A549 (cell line): ENCODE measurements around the gene MIA3. TPM values are rescaled to one million over a fixed set of nuclear protein-coding genes. Genes with fewer than 3 reads are reported as not detected.

Experiments used
- ATAC-seq, 2 experiments: fragments of 200-7000 bp in 1 of 2; fragments of >200 bp in 1 of 2; cut with Nextera tagmentation in 1 of 2; cut with Tn5 transposase in 1 of 2; 3 replicates each; pipeline versions ENCODE4 v1.8.0 to v1.9.1; 2018 to 2020; ENCODE audit warnings: mild to moderate bottlenecking in 1 of 2, moderate library complexity in 1 of 2
- CTCF ChIA-PET: fragments of 300-600 bp; sonication (Branson Sonifier 250); formaldehyde crosslinking; extraction: SDS; loops from one replicate; lab custom pipeline; 2021; ENCODE audit warnings: antibody characterized with exemption, inconsistent platforms; lab: Yijun Ruan, JAX
- POLR2A ChIA-PET: fragments of 350-600 bp; formaldehyde crosslinking; extraction: SDS; loops from one replicate; lab custom pipeline; 2021; ENCODE audit warnings: antibody characterized with exemption, inconsistent platforms; lab: Yijun Ruan, JAX
- DNase-seq, 2 experiments: peaks; one replicate each; pipeline versions ENCODE4 v3.0.0 to v3.0.0-alpha.2; 2011 to 2016; ENCODE audit warnings: low read depth in 1 of 2, low spot score in 1 of 2
- FAIRE-seq: peaks from 2 replicates; lab custom pipeline; 2011; peaks lifted over from hg19 to GRCh38; lab: Jason Lieb, UNC
- H3K27ac ChIP-seq, 2 experiments: fragments of >200 bp; sonication (Bioruptor Twin); formaldehyde crosslinking; 3 replicates each; pipeline ENCODE4 v1.5.1; 2016 to 2017
- H3K4me1 ChIP-seq: fragments of >200 bp; sonication (Bioruptor Twin); formaldehyde crosslinking; 3 replicates; pipeline ENCODE4 v1.6.1; 2016
- H3K4me2 ChIP-seq: fragments of >200 bp; sonication (Bioruptor Twin); formaldehyde crosslinking; 3 replicates; pipeline ENCODE4 v1.6.1; 2016
- H3K4me3 ChIP-seq: fragments of >200 bp; sonication (Bioruptor Twin); formaldehyde crosslinking; 3 replicates; pipeline ENCODE4 v1.5.1; 2016
- H3K9me3 ChIP-seq: fragments of >200 bp; sonication (Bioruptor Twin); formaldehyde crosslinking; 3 replicates; pipeline ENCODE4 v1.6.1; 2016
- ATOH8 ChIP-seq: fragments of 250-450 bp; sonication (Bioruptor Pico); IDR thresholded peaks from 2 replicates; pipeline ENCODE4 v1.5.0; 2020; ENCODE audit warnings: low read depth, mild to moderate bottlenecking, moderate library complexity
- CBX8 ChIP-seq: fragments of 200-600 bp; sonication (generic); IDR thresholded peaks from 2 replicates; pipeline ENCODE4 v1.6.1; 2016
- CHD2 ChIP-seq: fragments of 150-350 bp; IDR thresholded peaks from 2 replicates; pipeline ENCODE4 v1.6.1; 2014; ENCODE audit warnings: low read length; ENCODE audit not compliant: partially characterized antibody
- FOSB ChIP-seq: fragments of 250-450 bp; sonication (Bioruptor Pico); IDR thresholded peaks from 2 replicates; pipeline ENCODE4 v1.5.0; 2020; ENCODE audit warnings: mild to moderate bottlenecking, moderate library complexity
- FOXS1 ChIP-seq: fragments of 250-450 bp; sonication (Bioruptor Pico); IDR thresholded peaks from 2 replicates; pipeline ENCODE4 v1.5.0; 2020; ENCODE audit warnings: mild to moderate bottlenecking, moderate library complexity
- GATA3 ChIP-seq: IDR thresholded peaks from 2 replicates; pipeline ENCODE4 v1.6.1; 2012; ENCODE audit warnings: borderline replicate concordance
- HES2 ChIP-seq: fragments of >200 bp; sonication (Bioruptor Twin); formaldehyde crosslinking; IDR thresholded peaks from 2 replicates; pipeline ENCODE4 v1.6.1; 2016
- HOXB5 ChIP-seq: fragments of 250-450 bp; sonication (Bioruptor Pico); IDR thresholded peaks from 2 replicates; pipeline ENCODE4 v1.5.0; 2020; ENCODE audit warnings: mild to moderate bottlenecking, moderate library complexity
- JUN ChIP-seq, 2 experiments: fragments of >200 bp; sonication (Bioruptor Twin); formaldehyde crosslinking; IDR thresholded peaks; 2 replicates in 1 of 2; 3 replicates in 1 of 2; pipeline ENCODE4 v1.6.1; 2016 to 2017
- KDM1A ChIP-seq: fragments of 200-600 bp; sonication (generic); IDR thresholded peaks from 2 replicates; pipeline ENCODE4 v1.6.1; 2016; ENCODE audit warnings: low read depth, mild to moderate bottlenecking
- MAX ChIP-seq: IDR thresholded peaks from 2 replicates; pipeline ENCODE4 v1.6.1; 2012
- MYC ChIP-seq: IDR thresholded peaks from 2 replicates; pipeline ENCODE4 v1.6.1; 2012; ENCODE audit warnings: mild to moderate bottlenecking, inconsistent platforms, low read length, improper control_type of control experiment, borderline replicate concordance
- NPAS2 ChIP-seq: fragments of 250-450 bp; sonication (Bioruptor Pico); IDR thresholded peaks from 2 replicates; pipeline ENCODE4 v1.8.0; 2022; ENCODE audit warnings: mild to moderate bottlenecking, moderate library complexity, borderline replicate concordance
- PBX3 ChIP-seq: IDR thresholded peaks from 2 replicates; pipeline ENCODE4 v1.6.1; 2012
- PHF8 ChIP-seq: fragments of 200-600 bp; sonication (generic); IDR thresholded peaks from 2 replicates; pipeline ENCODE4 v1.6.1; 2016; ENCODE audit warnings: low read depth, mild to moderate bottlenecking, antibody characterized with exemption, moderate library complexity, borderline replicate concordance
- RNF2 ChIP-seq: fragments of 200-600 bp; sonication (generic); IDR thresholded peaks from 2 replicates; pipeline ENCODE4 v1.6.1; 2016; ENCODE audit warnings: low read depth, mild to moderate bottlenecking, antibody characterized with exemption, moderate library complexity, borderline replicate concordance
- SREBF2 ChIP-seq: fragments of 450-650 bp; IDR thresholded peaks from 2 replicates; pipeline ENCODE4 v1.6.1; 2014; ENCODE audit warnings: mild to moderate bottlenecking, moderate library complexity
- USF2 ChIP-seq: fragments of 450-650 bp; IDR thresholded peaks from 2 replicates; pipeline ENCODE4 v1.6.1; 2014; ENCODE audit warnings: antibody characterized with exemption
- ZFP36 ChIP-seq: fragments of 450-650 bp; IDR thresholded peaks from 2 replicates; pipeline ENCODE4 v1.6.1; 2014; ENCODE audit warnings: borderline replicate concordance; ENCODE audit not compliant: partially characterized antibody
- WGBS: methylation state at CpG from one replicate; pipeline ENCODE4 v1.1.6; 2017; ENCODE audit errors: missing lambda C conversion rate; 5-methylcytosine and 5-hydroxymethylcytosine counted together
- polyA plus RNA-seq, 4 experiments: library from polyadenylated mRNA; depleted of rRNA in 3 of 4; stranded (reverse); fragments of >200 nt; fragmentation: RNase III in 1 of 4; extraction: RNeasy Plus Mini Kit Qiagen cat#74134 plus additional on column Dnase treatment in 1 of 4; gene quantifications; 2 replicates in 3 of 4; 3 replicates in 1 of 4; pipeline ENCODE4 v1.2.3, GENCODE V29; 2011 to 2017

Gene MIA3
- polyA plus RNA-seq, 2 of the 4 experiments (the other 2 are of a cell fraction): 17.2 to 39.2 TPM

GRCh38 chr1:222629921-222630535 lies 12.1 kb downstream of the MIA3 start:
- H3K4me1 ChIP-seq: no peaks in the 10 kb centered on the region
- TF ChIP-seq PBX3 (no peak), PHF8 (no peak), ZFP36 (no peak), RNF2 (no peak), JUN (IDR thresholded peaks at IDR 0.05) (no peak), HOXB5 (no peak), FOSB (no peak), ATOH8 (no peak), GATA3 (no peak), FOXS1 (no peak), CHD2 (no peak), KDM1A (no peak), MAX (no peak), USF2 (no peak), HES2 (no peak)
- TF ChIP-seq, all 56 proteins: peak for 0
- Histone ChIP-seq H3K4me3 (no peak overlapping the region), H3K27ac (no peak overlapping the region), H3K9me3 (no peaks in the 10 kb centered on the region), H3K4me2 (no peak overlapping the region)
- ATAC-seq: no peak
- no peak for FAIRE-seq
- POLR2A ChIA-PET: no interaction called here
- WGBS: 84% methylated on average over 7 of the region's 7 CpGs
- CTCF ChIA-PET: interaction anchor here (1.2 to 8.4 kb wide), 3 partner anchors 10 to 175 kb away, joined by 3 to 99 read pairs (median 5); no protein-coding TSS in a partner anchor
- DNase-seq: no peak

- Histone ChIP-seq H3K4me2 (no peak overlapping the region), H3K4me3 (no peak overlapping the region), H3K9me3 (no peaks in the 10 kb centered on the region), H3K4me1 (no peaks in the 10 kb centered on the region), H3K27ac (no peak overlapping the region)
- ChIA-PET CTCF (interaction anchor here (1.0 to 8.4 kb wide), 2 partner anchors 86 to 168 kb away, joined by 3 to 99 read pairs; no protein-coding TSS in a partner anchor), POLR2A (no interaction called here)
- ATAC-seq (no peak), DNase-seq (no peak), FAIRE-seq (no peak)
- no peak for TF ChIP-seq JUN (IDR thresholded peaks at IDR 0.05)
- no peak for TF ChIP-seq NPAS2 (CRISPR knock-in tag)
- no peak for TF ChIP-seq CHD2
- no peak for TF ChIP-seq SREBF2
- no peak for TF ChIP-seq CBX8
- 90% methylated on average over 3 of the region's 3 CpGs for WGBS
These were observed 13.8 kb downstream of the MIA3 start for GRCh38 chr1:222631611-222632208.

- WGBS: 50% methylated on average over 2 of the region's 2 CpGs
- Histone ChIP-seq H3K4me1 (no peaks in the 10 kb centered on the region), H3K9me3 (no peaks in the 10 kb centered on the region), H3K4me2 (no peak overlapping the region), H3K27ac (no peak overlapping the region), H3K4me3 (no peak overlapping the region)
- DNase-seq (no peak), ATAC-seq (no peak), FAIRE-seq (no peak)
- ChIA-PET POLR2A (no interaction called here), CTCF (interaction anchor here (1.0 to 8.4 kb wide), 3 partner anchors 70 to 169 kb away, joined by 3 to 99 read pairs (median 7); no protein-coding TSS in a partner anchor)
- TF ChIP-seq MAX: no peak
- no peak for TF ChIP-seq JUN (IDR thresholded peaks at IDR 0.05)
- TF ChIP-seq MYC: no peak
These were observed 14.9 kb downstream of the MIA3 start for GRCh38 chr1:222632749-222633148.
